Measurements from ENCODE around the gene ACER1.
A peak's percentile ranks its signal among the peaks of the same experiment; 100 is the strongest.
"Not testable (repeated sequence)": the region's sequence is repeated elsewhere in the genome, so short reads cannot be mapped to it uniquely, and the experiment has no call there.

The ACER1 gene

DNA sequence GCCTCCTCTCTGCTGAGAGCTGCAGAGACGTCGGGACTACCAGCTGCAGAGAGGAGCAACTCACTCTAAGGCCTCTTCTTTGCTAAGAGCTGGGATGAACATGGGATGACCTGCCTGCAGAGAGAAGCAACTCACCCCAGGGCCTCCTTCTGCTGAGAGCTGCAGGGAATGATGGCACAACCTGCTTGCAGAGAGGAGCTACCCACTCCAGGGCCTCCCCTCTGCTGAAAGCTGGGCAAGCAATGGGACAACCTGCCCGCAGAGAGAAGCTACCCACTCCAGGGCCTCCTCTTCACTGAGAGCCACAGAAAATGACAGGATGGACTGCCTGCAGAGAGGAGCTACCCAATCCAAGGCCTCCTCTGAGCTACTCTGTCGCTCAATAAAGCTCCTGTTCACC, 46.7 kb downstream of the ACER1 start:
- DNase-seq, result no peak

DNA sequence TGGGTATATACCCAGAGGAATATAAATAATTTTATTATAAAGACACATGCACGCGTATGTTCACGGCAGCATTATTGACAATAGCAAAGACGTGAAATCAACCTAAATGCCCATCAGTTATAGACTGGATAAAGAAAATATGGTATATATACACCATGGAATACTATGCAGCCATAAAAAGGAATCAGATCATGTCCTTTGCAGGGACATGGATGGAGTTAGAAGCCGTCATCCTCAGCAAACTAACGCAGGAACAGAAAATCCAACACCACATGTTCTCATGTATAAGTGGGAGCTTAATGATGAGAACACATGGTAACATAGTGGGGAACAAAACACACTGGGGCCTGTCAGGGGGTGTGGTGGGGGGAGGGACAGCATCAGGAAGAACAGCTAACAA, 51.0 kb downstream of the ACER1 start:
- not testable (repeated sequence) for DNase-seq

DNA sequence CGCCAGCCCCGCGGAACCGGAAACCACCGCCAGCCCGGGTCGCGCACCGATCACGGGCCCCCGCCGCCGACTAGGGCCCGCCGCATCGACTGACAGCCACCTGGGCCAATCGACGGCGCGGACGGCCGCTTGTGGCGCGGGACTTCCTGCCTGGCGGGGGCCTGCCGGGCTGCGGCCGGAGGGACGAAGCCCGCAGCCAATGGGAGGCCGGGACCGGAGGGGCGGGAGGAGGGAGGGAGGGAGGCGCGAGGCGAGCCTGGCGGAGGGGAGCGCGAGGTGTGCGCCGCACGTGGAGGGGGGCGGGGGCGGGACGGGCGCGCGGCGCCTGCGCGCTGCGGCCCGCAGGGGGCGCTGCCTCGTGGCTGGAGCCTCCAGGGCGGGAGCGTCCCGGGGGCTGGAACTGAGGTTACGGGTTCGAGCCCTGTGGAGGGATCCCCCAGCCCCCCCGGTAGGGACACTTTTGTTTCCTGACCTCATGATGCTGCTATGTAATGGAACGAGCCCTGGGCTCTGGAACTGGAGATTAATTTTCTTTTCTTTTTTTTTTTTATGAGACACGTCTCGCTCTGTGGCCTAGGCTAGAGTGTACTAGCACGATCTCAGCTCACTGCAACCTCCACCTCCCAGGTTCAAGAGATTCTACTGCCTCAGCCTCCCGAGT, 53.4 kb downstream of the ACER1 start, which contains the start of gene MLLT1:
Gene MLLT1, minus strand, starts transcription at position 45 of the 661 bp plus-strand sequence. CDS start 191 bp downstream, outside the sequence.
- DNase-seq, result peak; percentile 97

DNA sequence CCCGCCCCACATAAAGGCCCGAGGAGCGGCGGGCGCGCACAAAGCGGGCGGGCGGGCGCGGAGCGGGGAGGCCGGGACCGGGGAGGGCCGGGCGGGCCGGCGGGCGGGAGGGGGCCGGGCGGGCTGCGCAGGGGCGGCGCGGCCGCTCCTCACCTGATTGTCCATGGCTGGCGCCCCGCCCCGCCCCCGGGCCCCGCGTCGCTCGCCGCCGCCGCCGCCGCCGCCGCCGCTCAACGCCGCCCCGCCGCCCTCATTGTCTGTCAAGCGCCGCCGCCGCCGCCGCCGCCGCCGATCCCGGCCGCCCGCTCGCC, 53.8 kb downstream of the ACER1 start:
- DNase-seq, result no peak

DNA sequence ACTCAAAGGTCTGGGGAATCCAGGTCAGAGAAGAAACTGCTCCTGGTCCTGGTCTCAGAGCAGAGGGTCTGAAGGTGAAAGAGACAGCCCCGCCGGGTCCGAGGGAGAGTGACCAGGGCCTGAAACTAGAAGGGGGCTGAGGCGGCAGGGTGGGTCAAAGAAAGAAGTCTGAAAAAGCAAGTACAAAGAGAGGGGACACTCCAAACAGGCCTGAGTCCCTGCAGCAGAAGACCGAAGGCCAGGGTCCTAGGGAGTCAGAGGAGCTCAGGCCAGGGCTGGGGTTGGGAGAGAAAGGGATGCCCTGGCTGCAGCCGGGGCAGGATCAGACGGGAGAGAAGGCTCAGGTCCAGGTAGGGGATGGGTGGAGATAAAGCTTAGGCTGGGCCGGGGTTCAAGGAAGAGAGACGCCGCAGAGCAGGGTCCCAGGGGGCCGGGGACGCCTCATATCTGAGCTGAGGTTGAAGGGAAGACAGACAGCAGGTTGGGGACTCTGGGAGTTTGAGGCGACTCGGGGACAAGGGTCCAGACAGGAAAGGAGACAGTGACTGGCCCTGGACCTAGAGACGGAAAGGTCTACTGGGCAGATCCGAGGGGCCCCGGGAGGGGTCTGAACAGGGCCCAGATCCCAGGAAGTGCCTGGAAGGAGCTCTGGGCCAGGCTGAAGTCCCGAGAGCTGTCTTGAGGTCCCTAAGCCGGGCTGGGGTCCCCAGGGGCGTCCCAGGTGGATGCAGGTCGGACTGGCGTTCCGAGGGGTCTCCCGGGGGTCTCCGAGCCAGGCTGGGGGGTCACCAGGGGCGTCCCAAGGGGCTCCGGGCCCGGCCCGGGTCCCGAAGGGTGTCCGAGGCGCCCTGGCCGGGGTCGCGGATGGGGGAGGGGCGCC, 54.4 kb downstream of the ACER1 start:
- no peak for DNase-seq

DNA sequence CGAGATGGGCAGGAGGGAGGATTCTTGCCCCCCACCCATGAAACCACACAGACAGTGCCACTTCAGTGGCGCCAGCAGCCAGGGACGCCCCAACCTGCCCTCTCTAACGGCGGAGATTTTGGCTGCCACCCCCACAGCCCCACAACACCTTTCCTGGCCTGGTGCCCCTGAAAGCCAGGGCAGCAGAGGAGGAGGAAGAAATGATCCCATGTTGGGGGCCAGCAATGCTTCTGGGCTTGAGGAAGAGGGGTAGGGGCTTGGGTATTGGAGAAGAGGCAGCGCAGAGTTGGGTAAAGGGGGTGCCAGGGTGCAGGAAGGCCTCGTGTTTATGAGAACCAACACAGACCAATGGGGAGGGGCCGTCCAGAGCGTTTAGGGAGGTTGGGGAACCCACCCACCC, 55.4 kb downstream of the ACER1 start:
- no peak for DNase-seq

DNA sequence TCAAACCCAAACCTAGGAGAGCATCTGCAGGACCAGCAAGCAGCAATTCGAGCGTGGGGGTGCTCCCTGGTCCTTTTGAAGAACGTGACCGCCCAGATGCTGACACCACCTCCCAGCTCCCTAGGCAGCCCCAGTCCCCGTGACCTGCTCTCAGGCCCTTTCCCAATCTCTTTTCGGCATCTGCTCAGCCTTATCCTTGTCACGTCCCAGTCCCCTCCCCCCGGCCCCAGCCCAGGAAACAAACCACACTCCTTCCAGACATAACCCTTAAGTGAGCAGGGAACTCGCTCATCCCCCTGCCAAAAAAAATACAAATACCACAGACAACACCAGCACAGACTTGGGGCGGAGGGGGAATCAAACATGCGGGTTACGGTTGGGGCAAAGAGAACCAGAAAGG, 57.0 kb downstream of the ACER1 start:
- DNase-seq, result no peak

DNA sequence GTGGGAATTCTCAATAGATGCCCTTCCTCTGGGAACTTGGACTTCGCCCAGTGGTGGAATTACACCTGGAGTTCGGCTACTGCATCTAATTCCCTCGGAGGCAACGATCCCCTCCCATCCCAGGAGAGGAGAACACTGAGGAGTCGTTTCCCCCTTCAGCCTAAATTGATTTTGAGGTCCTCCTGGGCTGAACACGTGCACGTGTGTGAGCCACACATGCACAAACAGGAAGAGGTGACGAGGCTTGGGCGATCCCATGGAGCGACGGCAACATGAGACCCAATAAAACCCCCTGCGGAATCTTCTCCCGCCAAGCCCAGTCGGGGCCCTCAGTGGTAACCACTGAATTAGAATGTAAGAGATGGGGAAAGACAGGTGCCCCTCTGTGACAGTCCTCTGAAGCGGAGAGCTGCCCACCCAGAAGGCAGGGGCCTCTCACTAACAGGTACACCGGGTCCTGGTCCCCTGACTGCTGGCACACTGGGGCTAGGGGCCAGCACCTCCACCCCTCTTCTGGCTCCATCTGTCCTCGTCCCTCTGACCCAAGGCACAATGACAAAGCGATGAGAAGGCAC, 58.2 kb downstream of the ACER1 start:
- DNase-seq, result no peak

DNA sequence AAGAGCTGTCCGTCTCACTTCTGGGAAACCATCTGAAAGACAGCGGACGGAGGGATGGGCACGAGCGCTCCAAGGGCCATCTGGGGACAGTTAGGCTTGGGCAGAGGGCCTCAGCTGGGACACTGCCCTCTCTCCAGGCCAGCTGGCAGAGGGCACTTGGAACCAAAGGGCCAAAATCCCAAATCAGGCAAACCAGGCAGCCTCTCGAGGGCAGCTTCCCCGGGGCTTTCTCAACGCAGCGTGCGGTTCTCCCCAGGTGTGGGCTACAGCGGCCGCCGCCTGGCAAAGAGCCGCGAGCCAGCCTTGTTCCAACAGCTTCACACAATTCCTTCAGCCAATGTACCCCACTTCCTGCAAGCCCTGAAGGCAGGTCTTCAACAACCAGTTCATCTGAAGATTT, 58.7 kb downstream of the ACER1 start:
- DNase-seq, result no peak

DNA sequence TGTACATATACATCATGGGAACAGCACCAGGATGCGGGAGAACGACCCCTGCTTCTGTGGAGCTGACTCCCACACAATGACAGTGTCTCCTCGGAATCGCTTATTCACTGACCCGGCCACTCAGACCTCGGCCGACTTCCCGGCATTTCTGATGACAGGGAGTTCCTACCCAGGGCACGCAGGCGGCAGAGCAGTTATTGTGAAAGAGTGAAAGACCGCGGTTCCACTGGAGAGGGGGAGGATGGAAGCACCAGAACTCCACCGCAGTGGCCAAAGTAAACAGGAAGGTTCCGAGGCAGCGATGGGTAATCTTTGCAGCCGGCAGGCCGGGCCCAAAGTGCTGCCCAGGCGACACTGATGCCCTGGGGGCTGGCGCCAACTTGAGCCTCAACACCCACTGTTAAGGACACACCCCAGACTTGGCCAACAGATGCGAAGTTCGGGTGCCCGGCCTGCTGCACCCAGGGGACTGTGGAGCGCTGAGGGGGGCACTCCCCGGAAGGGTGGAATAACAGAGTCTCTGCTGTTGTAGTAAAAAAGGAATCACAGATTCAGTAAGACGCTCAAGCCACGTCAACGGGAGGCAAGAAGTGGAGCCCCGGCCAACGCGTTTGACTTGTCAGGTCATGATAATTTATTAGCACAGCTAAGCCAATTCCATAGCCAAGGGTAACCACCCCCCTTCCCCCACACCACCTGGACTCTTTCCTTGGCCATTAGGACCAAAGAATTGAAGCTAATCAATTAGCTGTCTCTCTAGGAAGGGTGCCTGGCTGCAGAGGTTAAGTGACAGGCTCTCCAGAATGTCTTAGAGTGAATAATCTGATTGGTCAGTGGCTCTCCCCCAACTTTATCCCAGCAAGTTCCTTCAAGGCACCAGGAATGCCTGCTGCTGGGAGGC, 59.5 kb downstream of the ACER1 start:
- peak; percentile 84 for DNase-seq

DNA sequence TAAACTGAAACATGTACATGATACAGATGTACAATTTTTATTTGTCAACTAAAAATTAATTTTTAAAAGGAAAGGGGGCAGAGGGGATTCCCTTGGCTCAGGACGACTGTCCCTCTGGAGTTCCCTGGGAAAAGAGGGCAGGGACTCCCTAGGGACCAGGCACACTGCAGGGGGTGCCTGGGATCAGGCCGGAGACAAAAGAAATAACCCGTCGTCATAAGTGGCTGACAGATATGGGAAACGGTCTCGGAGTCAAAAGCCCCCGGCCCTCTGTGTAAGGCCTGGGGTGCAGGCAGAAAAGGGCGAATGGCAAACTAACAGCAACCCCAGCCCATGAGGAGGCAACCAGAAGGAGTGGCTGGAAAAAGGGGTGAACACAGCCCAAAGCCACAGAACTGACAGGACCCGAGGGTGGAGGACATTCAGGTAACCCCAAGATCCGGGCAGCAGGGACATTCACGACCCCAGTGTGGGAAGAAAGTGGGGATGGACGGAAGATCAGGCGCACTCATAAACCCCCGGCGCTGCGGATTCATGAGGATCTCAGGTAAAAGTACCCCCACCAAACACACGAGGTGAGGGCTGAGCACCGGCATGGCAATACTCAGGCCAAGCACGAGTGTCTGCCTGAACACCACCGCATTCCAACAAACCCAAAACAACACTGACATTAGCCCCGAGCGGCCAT, 60.4 kb downstream of the ACER1 start:
- no peak for DNase-seq

DNA sequence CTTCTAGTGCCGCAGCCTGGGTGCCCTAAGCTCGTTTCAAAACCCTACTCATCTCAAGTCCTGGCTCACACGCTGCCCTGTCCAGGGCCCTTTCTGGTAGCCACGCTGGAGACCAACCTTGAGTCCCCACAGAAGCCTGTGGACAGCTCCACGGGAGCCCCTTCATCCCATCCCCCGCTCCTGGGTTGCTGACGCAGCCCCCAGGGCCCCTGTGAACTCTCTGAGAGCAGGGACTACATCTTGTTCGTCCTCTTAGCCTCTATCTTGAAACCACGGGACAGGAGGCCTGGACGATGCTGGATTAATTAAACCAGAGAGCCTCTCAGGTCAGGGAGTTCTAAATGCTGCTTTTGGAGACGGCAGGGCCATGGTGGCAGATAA, 61.0 kb downstream of the ACER1 start:
- no peak for DNase-seq

DNA sequence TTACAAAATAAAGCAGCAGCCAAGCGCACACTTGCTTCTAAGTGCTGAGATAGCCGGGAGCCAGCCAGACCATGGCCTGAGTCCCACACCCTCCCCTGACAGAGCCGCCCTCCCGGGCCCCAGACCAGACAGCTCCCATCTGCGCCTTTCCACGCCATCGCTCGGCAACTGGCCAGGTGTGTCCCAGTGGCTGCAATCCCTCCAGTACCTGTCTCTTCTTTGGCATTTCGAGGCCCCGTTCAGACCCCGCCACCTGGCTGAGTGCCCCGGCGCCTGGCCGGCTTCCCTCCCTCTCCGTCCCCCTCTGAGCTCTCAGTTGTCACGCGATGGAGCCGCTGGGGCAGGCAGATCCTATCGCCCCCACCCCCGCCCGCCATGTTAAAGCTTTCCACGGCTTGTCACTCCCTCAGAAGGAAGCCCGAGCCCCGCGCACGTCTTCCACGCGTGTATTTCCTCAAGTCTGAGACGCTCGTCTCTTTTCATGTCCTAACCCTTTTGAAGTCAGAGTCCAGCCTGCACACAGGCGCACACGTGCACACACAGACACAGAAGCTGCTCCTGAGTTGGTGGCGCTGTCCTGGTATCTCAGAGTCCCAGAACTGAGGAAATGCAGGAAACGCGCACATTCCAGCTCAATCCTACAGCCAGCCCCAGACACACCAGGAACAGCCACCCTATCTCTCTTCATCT, 61.5 kb downstream of the ACER1 start:
- no peak for DNase-seq

DNA sequence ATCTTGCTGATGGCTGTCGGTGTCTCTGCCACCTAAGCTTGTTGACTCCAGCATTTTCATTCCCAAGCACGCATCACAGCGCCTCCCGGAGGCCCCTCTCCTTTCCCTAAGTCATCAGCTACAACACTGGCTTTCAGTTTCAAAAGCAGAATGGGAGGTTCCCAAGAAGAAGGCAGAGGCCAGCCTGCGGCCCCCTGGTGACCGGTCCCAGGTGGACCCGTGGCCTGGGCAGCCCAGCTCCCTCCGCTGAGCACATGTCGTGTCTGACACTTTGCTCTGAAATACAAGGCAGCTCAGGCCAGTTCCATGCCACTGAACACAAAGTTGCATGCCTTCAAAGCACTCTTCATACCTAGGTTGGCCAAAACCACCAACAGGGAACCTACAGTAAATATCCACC, 62.2 kb downstream of the ACER1 start:
- DNase-seq, result no peak

DNA sequence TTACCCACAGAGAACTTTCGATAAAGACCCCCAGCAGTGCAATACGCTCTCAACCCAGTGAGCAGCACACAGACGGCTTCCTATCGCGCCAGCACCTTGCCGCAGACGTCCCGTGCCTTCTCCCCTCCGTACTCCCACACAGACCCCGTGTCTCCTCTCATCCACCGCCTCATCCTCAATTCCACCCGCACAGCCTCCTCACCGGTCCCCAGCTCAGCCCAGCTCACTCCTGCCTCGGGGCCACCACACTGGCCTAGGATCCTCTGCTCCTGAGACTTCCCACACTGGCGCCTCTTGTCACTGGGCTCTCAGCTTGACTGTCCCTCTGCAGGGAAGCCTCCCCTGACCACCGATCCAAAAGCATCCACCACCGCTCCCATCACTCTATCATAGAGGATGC, 62.6 kb downstream of the ACER1 start:
- DNase-seq, result no peak

DNA sequence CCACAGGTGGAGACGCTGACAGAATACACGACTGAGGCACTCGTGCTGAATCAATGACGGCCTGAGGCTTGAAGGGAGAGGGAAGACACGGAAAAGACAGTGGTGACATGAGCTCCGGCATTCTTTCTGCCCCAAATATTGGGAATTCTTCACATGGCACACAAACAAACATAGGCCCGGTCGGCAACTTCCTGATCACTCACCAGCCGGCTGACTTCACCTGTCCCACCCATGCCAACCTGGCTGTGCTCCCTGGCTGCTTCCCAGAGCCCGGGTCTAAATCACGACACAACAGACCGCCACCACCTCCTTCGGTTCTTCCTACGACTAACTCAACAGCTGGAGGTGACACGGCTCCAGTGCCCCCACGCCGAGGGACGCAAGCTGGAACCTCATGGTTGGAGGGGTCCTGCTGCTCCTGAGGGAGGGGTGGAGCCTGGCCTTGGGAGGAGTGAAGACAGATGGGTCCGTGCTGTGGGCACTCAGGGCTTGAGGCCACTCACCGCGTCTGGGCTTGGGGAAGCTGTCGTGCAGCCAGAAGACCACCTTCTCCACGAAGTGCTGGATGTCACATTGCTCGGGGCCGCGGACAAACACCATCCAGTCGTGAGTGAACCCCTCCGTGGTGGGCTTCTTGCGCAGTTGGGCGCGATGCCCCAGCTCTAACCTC, 63.2 kb downstream of the ACER1 start:
- DNase-seq, result no peak

DNA sequence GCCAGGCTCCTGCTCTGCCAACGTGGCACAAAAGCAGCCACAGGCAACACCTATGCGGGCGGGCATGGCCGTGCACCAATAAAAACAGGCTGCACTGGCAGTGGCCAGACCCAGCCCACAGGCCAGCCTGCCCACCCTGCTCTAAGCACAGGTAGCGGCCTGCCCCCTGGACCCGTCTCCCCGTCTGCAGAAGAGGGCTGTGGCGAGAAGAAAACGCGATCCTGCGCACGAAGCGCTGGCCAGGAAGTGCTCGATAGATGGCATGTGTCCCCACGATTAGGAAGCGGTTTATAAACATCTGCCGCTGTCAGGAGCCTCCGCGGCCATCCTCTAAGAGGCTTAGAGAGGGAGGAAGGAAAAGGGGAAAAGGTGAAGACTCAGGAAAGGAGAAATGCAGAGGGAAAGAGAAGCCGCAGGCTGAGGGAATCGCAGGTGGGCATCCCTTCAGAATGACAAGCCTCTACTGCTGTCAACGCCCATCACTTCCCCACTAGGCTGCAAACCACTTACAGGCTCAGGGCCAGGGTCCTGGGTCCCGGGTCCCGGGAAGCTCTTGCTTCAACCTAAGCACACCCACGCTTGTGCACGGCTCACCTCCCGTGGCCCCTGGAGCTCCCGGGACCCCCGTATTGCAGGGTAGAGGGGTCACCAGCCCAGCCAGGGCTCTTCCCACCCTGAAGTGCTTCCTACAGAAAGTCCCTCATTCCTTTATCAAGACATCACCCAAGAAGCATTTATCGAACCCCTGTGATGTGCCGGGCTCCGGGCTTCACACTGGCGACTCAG, 64.1 kb downstream of the ACER1 start:
- no peak for DNase-seq

DNA sequence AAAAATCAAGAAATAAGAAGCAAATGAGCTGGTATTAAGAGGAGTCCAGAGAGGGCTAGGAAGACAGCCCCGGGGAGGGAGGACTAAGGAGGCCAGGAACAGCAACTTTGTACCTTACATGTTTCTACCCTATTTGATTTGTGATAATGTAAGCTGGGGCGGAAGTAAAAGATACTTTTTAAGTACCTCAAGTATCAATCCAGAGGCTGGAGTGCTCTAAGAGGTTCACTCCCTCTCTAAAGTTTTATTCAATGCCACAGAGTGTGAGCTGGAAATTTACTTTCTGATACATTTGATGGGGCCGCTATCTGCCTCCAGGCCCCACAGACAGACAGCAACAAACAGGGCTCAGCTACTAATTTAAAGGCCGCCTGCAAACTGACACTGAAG, 65.0 kb downstream of the ACER1 start:
- DNase-seq, result no peak

DNA sequence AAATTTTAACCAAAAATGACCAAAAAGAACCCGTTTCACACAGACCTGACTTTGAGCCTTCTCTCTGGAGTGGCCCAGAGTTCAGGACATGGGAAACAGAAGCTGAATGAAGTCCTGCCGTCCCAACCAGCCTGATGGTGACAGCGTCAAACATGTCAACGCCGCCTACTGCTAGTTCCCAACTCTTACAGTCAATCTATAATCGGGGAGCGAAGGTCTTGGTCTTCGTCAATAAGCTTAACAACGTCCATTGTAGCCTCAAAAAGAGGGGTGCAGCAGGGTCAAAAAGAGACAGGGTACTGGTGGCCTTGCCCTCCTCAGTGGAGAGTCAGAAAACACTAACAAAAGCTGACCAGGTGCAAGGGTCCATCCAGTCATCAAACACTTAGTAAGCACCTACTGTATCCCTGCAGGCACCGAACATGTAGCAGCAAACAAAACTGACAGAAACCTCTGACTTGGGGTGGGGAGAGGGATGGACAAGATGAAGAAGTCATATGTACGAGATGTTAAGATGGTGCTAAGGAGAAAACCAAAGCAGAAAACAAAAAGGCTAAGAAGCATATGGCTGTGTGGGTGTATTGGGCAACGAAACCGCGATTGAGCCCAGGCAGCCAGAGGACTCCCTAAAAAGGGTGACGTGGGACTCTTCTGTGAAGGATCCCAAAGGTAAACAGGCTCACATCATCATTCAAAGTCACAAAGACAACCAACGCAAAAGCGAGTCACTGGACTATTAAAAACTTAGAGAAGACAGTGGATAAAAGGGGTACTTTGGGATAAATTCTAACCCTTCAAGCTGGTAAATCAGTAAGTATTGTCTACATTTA, 65.6 kb downstream of the ACER1 start:
- DNase-seq, result peak in 1 of 2 donors; percentile 24
